ENCODE data around the gene TPM1.

DNA sequence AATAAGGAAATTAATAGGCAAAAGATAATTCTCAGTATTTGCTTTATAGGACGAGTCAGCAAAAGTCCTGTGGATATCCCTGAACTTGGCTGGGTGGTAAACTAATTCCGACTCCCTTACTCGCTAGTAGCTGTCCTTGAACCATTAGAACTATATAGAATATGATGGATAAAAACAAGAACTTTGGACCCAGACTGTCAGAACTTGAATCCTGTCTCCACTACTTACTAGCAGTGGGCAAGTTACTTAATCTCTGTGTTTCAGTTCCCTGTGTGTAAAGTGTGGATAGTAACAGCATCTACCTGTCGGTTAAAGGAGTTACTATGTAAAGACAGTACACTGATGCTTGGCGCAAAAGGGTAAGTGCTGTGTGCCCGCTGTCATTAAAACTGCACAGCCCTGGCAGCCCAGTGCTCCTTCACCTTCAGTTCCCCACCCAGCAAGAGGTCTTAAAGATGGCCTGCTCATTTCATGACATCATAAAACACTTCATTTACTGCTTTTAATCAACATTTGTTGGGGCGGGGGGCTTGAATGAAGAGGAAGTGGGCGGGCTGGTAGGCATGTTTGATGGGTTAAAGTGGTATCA lies 7.3 kb downstream of the TPM1 start:
- TF ChIP-seq POLR2A (IDR thresholded peaks at IDR 0.05; ENCODE audit: low read depth, low read length) (no peak), MAFK (IDR thresholded peaks at IDR 0.05; ENCODE audit: low read depth, low read length) (peak; percentile 48), RCOR1 (IDR thresholded peaks at IDR 0.05; ENCODE audit: insufficient replicate concordance, low read length) (no peak), BHLHE40 (IDR thresholded peaks at IDR 0.05; ENCODE audit: low read depth, low read length) (no peak), NFE2L2 (IDR thresholded peaks at IDR 0.05; ENCODE audit: low read depth, low read length) (no peak), RAD21 (IDR thresholded peaks at IDR 0.05; ENCODE audit: low read length) (no peak), SMC3 (IDR thresholded peaks at IDR 0.05; ENCODE audit: low read depth, low read length) (no peak), RFX5 (IDR thresholded peaks at IDR 0.05; ENCODE audit: low read depth, low read length) (no peak)
- TF ChIP-seq, protein P1, sequence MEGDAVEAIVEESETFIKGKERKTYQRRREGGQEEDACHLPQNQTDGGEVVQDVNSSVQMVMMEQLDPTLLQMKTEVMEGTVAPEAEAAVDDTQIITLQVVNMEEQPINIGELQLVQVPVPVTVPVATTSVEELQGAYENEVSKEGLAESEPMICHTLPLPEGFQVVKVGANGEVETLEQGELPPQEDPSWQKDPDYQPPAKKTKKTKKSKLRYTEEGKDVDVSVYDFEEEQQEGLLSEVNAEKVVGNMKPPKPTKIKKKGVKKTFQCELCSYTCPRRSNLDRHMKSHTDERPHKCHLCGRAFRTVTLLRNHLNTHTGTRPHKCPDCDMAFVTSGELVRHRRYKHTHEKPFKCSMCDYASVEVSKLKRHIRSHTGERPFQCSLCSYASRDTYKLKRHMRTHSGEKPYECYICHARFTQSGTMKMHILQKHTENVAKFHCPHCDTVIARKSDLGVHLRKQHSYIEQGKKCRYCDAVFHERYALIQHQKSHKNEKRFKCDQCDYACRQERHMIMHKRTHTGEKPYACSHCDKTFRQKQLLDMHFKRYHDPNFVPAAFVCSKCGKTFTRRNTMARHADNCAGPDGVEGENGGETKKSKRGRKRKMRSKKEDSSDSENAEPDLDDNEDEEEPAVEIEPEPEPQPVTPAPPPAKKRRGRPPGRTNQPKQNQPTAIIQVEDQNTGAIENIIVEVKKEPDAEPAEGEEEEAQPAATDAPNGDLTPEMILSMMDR (conservative IDR thresholded peaks at IDR 0.05; ENCODE audit: low read depth, low read length): no peak
- TF ChIP-seq, protein P2, sequence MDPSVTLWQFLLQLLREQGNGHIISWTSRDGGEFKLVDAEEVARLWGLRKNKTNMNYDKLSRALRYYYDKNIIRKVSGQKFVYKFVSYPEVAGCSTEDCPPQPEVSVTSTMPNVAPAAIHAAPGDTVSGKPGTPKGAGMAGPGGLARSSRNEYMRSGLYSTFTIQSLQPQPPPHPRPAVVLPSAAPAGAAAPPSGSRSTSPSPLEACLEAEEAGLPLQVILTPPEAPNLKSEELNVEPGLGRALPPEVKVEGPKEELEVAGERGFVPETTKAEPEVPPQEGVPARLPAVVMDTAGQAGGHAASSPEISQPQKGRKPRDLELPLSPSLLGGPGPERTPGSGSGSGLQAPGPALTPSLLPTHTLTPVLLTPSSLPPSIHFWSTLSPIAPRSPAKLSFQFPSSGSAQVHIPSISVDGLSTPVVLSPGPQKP (IDR thresholded peaks at IDR 0.05; ENCODE audit: borderline replicate concordance, low read depth, low read length): no peak
